Measurements from ENCODE around the gene REXO2. TPM values are rescaled to one million over a fixed set of nuclear protein-coding genes. Genes with fewer than 3 reads are reported as not detected.

The REXO2 gene
- total RNA-seq, 2 donors from 2014 or later = 69.8 to 89.9 TPM

GRCh38 chr11:114395736-114396135, 43.5 kb upstream of the REXO2 start:
- H3K36me3 Mint-ChIP-seq (ENCODE audit: low read depth) = no peaks in the 10 kb centered on the region
- H3K4me1 Mint-ChIP-seq = peaks cover 16% of the 10 kb centered on the region
- no peaks in the 10 kb centered on the region for H3K27me3 Mint-ChIP-seq (ENCODE audit: insufficient read depth)
- 33 to 50% methylated on average over 1 to 3 of the region's 3 CpGs for WGBS, 2 experiments (ENCODE audit: insufficient coverage in 1 of 2, insufficient read length in 1 of 2)
- no peaks in the 10 kb centered on the region for H3K4me1 ChIP-seq (ENCODE audit: control insufficient read depth, insufficient read depth, low read length)
- H3K9ac ChIP-seq (ENCODE audit: extremely low read depth, low read length, poor library complexity, severe bottlenecking) = no peak overlapping the region
- no peak overlapping the region for H3K27ac Mint-ChIP-seq
- DNase-seq = peak; percentile 72
- H3K27ac ChIP-seq (ENCODE audit: low read depth, low read length) = no peak overlapping the region
- H3K36me3 ChIP-seq (ENCODE audit: control insufficient read depth, insufficient read depth, low read length) = no peaks in the 10 kb centered on the region
- no peak overlapping the region for H3K4me3 Mint-ChIP-seq
- H3K9me3 Mint-ChIP-seq = peaks cover 5% of the 10 kb centered on the region
- TF ChIP-seq, protein P1, sequence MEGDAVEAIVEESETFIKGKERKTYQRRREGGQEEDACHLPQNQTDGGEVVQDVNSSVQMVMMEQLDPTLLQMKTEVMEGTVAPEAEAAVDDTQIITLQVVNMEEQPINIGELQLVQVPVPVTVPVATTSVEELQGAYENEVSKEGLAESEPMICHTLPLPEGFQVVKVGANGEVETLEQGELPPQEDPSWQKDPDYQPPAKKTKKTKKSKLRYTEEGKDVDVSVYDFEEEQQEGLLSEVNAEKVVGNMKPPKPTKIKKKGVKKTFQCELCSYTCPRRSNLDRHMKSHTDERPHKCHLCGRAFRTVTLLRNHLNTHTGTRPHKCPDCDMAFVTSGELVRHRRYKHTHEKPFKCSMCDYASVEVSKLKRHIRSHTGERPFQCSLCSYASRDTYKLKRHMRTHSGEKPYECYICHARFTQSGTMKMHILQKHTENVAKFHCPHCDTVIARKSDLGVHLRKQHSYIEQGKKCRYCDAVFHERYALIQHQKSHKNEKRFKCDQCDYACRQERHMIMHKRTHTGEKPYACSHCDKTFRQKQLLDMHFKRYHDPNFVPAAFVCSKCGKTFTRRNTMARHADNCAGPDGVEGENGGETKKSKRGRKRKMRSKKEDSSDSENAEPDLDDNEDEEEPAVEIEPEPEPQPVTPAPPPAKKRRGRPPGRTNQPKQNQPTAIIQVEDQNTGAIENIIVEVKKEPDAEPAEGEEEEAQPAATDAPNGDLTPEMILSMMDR (conservative IDR thresholded peaks at IDR 0.05) = peak; percentile 77
- H3K4me3 ChIP-seq (ENCODE audit: low read length) = no peak overlapping the region
- H3K27me3 ChIP-seq (ENCODE audit: control insufficient read depth, insufficient read depth, low read length, poor library complexity, severe bottlenecking) = no peaks in the 10 kb centered on the region
- peaks cover 6% of the 10 kb centered on the region for H3K9me3 ChIP-seq (ENCODE audit: control insufficient read depth, low read length)

GRCh38 chr11:114396916-114397315, 42.4 kb upstream of the REXO2 start:
- H3K27ac ChIP-seq (ENCODE audit: low read depth, low read length) = no peak overlapping the region
- Mint-ChIP-seq H3K27ac (no peak overlapping the region), H3K9me3 (peaks cover 5% of the 10 kb centered on the region), H3K27me3 (ENCODE audit: insufficient read depth) (no peaks in the 10 kb centered on the region), H3K36me3 (ENCODE audit: low read depth) (peaks cover under 1% of the 10 kb centered on the region), H3K4me3 (no peak overlapping the region), H3K4me1 (peaks cover 16% of the 10 kb centered on the region)
- H3K9me3 ChIP-seq (ENCODE audit: control insufficient read depth, low read length) = peaks cover 6% of the 10 kb centered on the region
- no peak for DNase-seq
- H3K4me3 ChIP-seq (ENCODE audit: low read length) = no peak overlapping the region
- H3K9ac ChIP-seq (ENCODE audit: extremely low read depth, low read length, poor library complexity, severe bottlenecking) = no peak overlapping the region
- H3K27me3 ChIP-seq (ENCODE audit: control insufficient read depth, insufficient read depth, low read length, poor library complexity, severe bottlenecking) = no peaks in the 10 kb centered on the region
- no peaks in the 10 kb centered on the region for H3K4me1 ChIP-seq (ENCODE audit: control insufficient read depth, insufficient read depth, low read length)
- H3K36me3 ChIP-seq (ENCODE audit: control insufficient read depth, insufficient read depth, low read length) = peaks cover under 1% of the 10 kb centered on the region
- TF ChIP-seq, protein P1 (conservative IDR thresholded peaks at IDR 0.05) = no peak

- Histone ChIP-seq H3K4me3 (ENCODE audit: low read length) (peak overlapping the region; percentile 100), H3K27me3 (ENCODE audit: control insufficient read depth, insufficient read depth, low read length, poor library complexity, severe bottlenecking) (no peaks in the 10 kb centered on the region), H3K9me3 (ENCODE audit: control insufficient read depth, low read length) (peaks cover 6% of the 10 kb centered on the region), H3K9ac (ENCODE audit: extremely low read depth, low read length, poor library complexity, severe bottlenecking) (no peak overlapping the region), H3K27ac (ENCODE audit: low read depth, low read length) (no peak overlapping the region), H3K4me1 (ENCODE audit: control insufficient read depth, insufficient read depth, low read length) (no peaks in the 10 kb centered on the region), H3K36me3 (ENCODE audit: control insufficient read depth, insufficient read depth, low read length) (peaks cover 3% of the 10 kb centered on the region)
- no peak for DNase-seq
- no peak overlapping the region for H3K27ac Mint-ChIP-seq
- TF ChIP-seq, protein P1 (conservative IDR thresholded peaks at IDR 0.05) = no peak
- H3K9me3 Mint-ChIP-seq = peaks cover 5% of the 10 kb centered on the region
- H3K4me1 Mint-ChIP-seq = peaks cover 17% of the 10 kb centered on the region
- 92% methylated on average over 1 of the region's 2 CpGs; no CpG with 5 or more reads in 1 of the 2 experiments for WGBS, 2 experiments (ENCODE audit: insufficient coverage in 1 of 2, insufficient read length in 1 of 2)
- H3K4me3 Mint-ChIP-seq = no peak overlapping the region
- peaks cover 3% of the 10 kb centered on the region for H3K36me3 Mint-ChIP-seq (ENCODE audit: low read depth)
- no peaks in the 10 kb centered on the region for H3K27me3 Mint-ChIP-seq (ENCODE audit: insufficient read depth)
These were observed 41.8 kb upstream of the REXO2 start for GRCh38 chr11:114397349-114397982.
